HepG2 (cell line): ENCODE measurements around the gene PARP3. TPM values are rescaled to one million over a fixed set of nuclear protein-coding genes. Genes with fewer than 3 reads are reported as not detected.

Experiments
- ATAC-seq: fragments of 200-7000 bp; cut with Tn5 transposase; 3 replicates; pipeline ENCODE4 v1.9.1; 2020; ENCODE audit warnings: mild to moderate bottlenecking, moderate library complexity
- BruUV-seq: library from RNA; stranded (reverse); fragments of 400-500 nt; replicated peaks from 2 replicates; lab custom pipeline; 2021; lab: Mats Ljungman, UMichigan
- CTCF ChIA-PET: fragments of 300-600 bp; formaldehyde crosslinking; extraction: SDS; loops from one replicate; lab custom pipeline; 2021; ENCODE audit warnings: low total read pairs, inconsistent platforms, low intra/inter-chr PET ratio; lab: Yijun Ruan, JAX
- POLR2A ChIA-PET: fragments of 350-600 bp; sonication (Branson Sonifier 250); formaldehyde crosslinking; loops from one replicate; lab custom pipeline; 2020; ENCODE audit warnings: antibody characterized with exemption, inconsistent platforms; lab: Yijun Ruan, JAX
- DNase-seq: peaks from one replicate; pipeline ENCODE4 v3.0.0-alpha.2; 2015; ENCODE audit warnings: low spot score
- FAIRE-seq: peaks from 3 replicates; lab custom pipeline; 2011; peaks lifted over from hg19 to GRCh38; lab: Jason Lieb, UNC
- H2AFZ ChIP-seq: one replicate; pipeline ENCODE4 v1.6.1; 2011; ENCODE audit warnings: low read length, inconsistent platforms
- H3K27ac ChIP-seq: fragments of 300-600 bp; 3 replicates; pipeline ENCODE4 v1.8.0; 2011; ENCODE audit warnings: mixed run types, mild to moderate bottlenecking, mixed read lengths, low read length, inconsistent platforms; ENCODE audit not compliant: insufficient read depth; ENCODE audit errors: extremely low read length
- H3K27me3 ChIP-seq, 2 experiments: fragments of 200-600 bp in 1 of 2; 2 replicates in 1 of 2; 3 replicates in 1 of 2; pipeline versions ENCODE4 v1.6.0 to v1.8.0; 2011; ENCODE audit warnings: low read length in 2 of 2, mild to moderate bottlenecking in 2 of 2, moderate library complexity in 2 of 2, inconsistent platforms in 1 of 2; ENCODE audit not compliant: insufficient read depth in 2 of 2, control insufficient read depth in 1 of 2
- H3K36me3 ChIP-seq, 2 experiments: fragments of 200-600 bp in 1 of 2; replicated peaks in 1 of 2; 2 replicates in 1 of 2; 3 replicates in 1 of 2; pipeline versions ENCODE4 v1.5.1 to v1.8.0; 2011; ENCODE audit warnings: low read length in 2 of 2, inconsistent platforms in 1 of 2; ENCODE audit not compliant: insufficient read depth in 2 of 2, control insufficient read depth in 1 of 2
- H3K4me1 ChIP-seq: 2 replicates; pipeline ENCODE4 v1.5.1; 2012; ENCODE audit warnings: low read length, inconsistent platforms; ENCODE audit not compliant: insufficient read depth
- H3K4me2 ChIP-seq: 2 replicates; pipeline ENCODE4 v1.6.0; 2011; ENCODE audit warnings: low read depth, low read length, inconsistent platforms
- H3K4me3 ChIP-seq, 3 experiments: fragments of 200-600 bp in 1 of 3; sonication (generic), shearing (Covaris generic) in 1 of 3; replicated peaks in 1 of 3; 2 replicates each; pipeline ENCODE4 v1.5.1; 2011 to 2016; ENCODE audit warnings: low read length in 3 of 3, inconsistent platforms in 2 of 3, low read depth in 2 of 3, mild to moderate bottlenecking in 2 of 3, control low read depth in 1 of 3, mixed read lengths in 1 of 3; ENCODE audit not compliant: insufficient read depth in 1 of 3
- H3K79me2 ChIP-seq: one replicate; pipeline ENCODE4 v1.6.1; 2011; ENCODE audit warnings: low read length, inconsistent platforms; ENCODE audit not compliant: insufficient read depth
- H3K9ac ChIP-seq: 2 replicates; pipeline ENCODE4 v1.6.0; 2011; ENCODE audit warnings: mild to moderate bottlenecking, low read depth, low read length, inconsistent platforms; ENCODE audit not compliant: insufficient read depth
- H3K9me3 ChIP-seq: 2 replicates; pipeline ENCODE4 v1.5.1; 2012; ENCODE audit warnings: mild to moderate bottlenecking, low read length
- H4K20me1 ChIP-seq: 2 replicates; pipeline ENCODE4 v1.6.0; 2011; ENCODE audit warnings: inconsistent platforms, mild to moderate bottlenecking, low read length, moderate library complexity; ENCODE audit not compliant: insufficient read depth
- AFF4 ChIP-seq: sonication (generic); formaldehyde crosslinking; IDR thresholded peaks from 2 replicates; pipeline ENCODE4 v1.4.0; 2020; ENCODE audit warnings: missing genetic modification reagents
- DZIP1 ChIP-seq: sonication (generic); formaldehyde crosslinking; IDR thresholded peaks from 2 replicates; pipeline ENCODE4 v1.5.0; 2020; ENCODE audit warnings: mild to moderate bottlenecking, missing genetic modification reagents
- HIC2 ChIP-seq: sonication (generic); formaldehyde crosslinking; IDR thresholded peaks from 2 replicates; pipeline ENCODE4 v1.9.0; 2022; ENCODE audit warnings: low read depth, missing genetic modification reagents
- HMG20B ChIP-seq: conservative IDR thresholded peaks from 2 replicates; pipeline ENCODE4 v1.6.1; 2016; ENCODE audit warnings: missing genetic modification reagents, missing compliant biosample characterization
- KDM2A ChIP-seq: sonication (generic); formaldehyde crosslinking; IDR thresholded peaks from 2 replicates; pipeline ENCODE4 v1.4.0; 2020; ENCODE audit warnings: low read depth, missing genetic modification reagents, borderline replicate concordance
- MAZ ChIP-seq, 2 experiments: sonication (generic) in 1 of 2; formaldehyde crosslinking in 1 of 2; IDR thresholded peaks; 2 replicates each; pipeline versions ENCODE4 v1.5.0 to v1.6.1; 2012 to 2020; ENCODE audit warnings: low read depth in 2 of 2, mild to moderate bottlenecking in 2 of 2, borderline replicate concordance in 1 of 2, improper control_type of control experiment in 1 of 2, low read length in 1 of 2, missing genetic modification reagents in 1 of 2, moderate library complexity in 1 of 2
- SUZ12 ChIP-seq: fragments of 150-350 bp; IDR thresholded peaks from 2 replicates; pipeline ENCODE4 v1.6.1; 2014; ENCODE audit warnings: low read depth, low read length
- TBX2 ChIP-seq: sonication (generic); formaldehyde crosslinking; IDR thresholded peaks from 2 replicates; pipeline ENCODE4 v1.5.0; 2020; ENCODE audit warnings: missing genetic modification reagents, mild to moderate bottlenecking, borderline replicate concordance
- U2AF2 ChIP-seq: fragments of 200-400 bp; formaldehyde crosslinking; IDR thresholded peaks from 2 replicates; pipeline ENCODE4 v1.6.1; 2017; ENCODE audit warnings: low read depth, mild to moderate bottlenecking, low read length
- ZNF225 ChIP-seq: sonication (generic); formaldehyde crosslinking; IDR thresholded peaks from 2 replicates; pipeline ENCODE4 v1.4.0; 2020; ENCODE audit warnings: mild to moderate bottlenecking, missing genetic modification reagents
- ZNF230 ChIP-seq: sonication (generic); formaldehyde crosslinking; IDR thresholded peaks from 2 replicates; pipeline ENCODE4 v1.4.0; 2020; ENCODE audit warnings: mild to moderate bottlenecking, missing genetic modification reagents
- ZNF24 ChIP-seq: fragments of 450-650 bp; IDR thresholded peaks from 2 replicates; pipeline ENCODE4 v1.6.1; 2017; ENCODE audit warnings: antibody characterized with exemption, mild to moderate bottlenecking
- ZNF367 ChIP-seq: sonication (generic); formaldehyde crosslinking; IDR thresholded peaks from 2 replicates; pipeline ENCODE4 v1.4.0; 2020; ENCODE audit warnings: missing genetic modification reagents, borderline replicate concordance
- ZNF432 ChIP-seq: sonication (generic); formaldehyde crosslinking; IDR thresholded peaks from 2 replicates; pipeline ENCODE4 v1.5.0; 2020; ENCODE audit warnings: missing genetic modification reagents, mild to moderate bottlenecking, borderline replicate concordance
- ZNF672 ChIP-seq: sonication (generic); formaldehyde crosslinking; IDR thresholded peaks from 2 replicates; pipeline ENCODE4 v1.8.1; 2022; ENCODE audit warnings: missing genetic modification reagents
- WGBS: methylation state at CpG from one replicate; pipeline ENCODE4 v1.1.6; 2017; ENCODE audit warnings: low lambda C conversion rate; 5-methylcytosine and 5-hydroxymethylcytosine counted together
- in situ Hi-C: cut with HindIII; loops from 2 replicates; pipeline ENCODE4 v1.10.0; 2017; ENCODE audit warnings: low pct_unique_long_range_greater_than_20kb; ENCODE audit not compliant: extremely low pct_ligation_motif_present
- intact Hi-C: fragments of 100-400 bp; cut with micrococcal nuclease; formaldehyde crosslinking; loops from one replicate; pipeline ENCODE4 v1.10.0; 2022; ENCODE audit not compliant: unreplicated experiment
- polyA plus RNA-seq, 8 experiments: library from polyadenylated mRNA; depleted of rRNA in 3 of 8; stranded (reverse) in 7 of 8; unstranded in 1 of 8; fragments of >200 nt; fragmentation: Illumina TruSeq in 4 of 8; extraction: Trizol in 4 of 8; gene quantifications; 2 replicates each; pipeline versions ENCODE4 v1.2.1 to v1.2.3, GENCODE V29; 2011 to 2016; ENCODE audit warnings: low read depth in 4 of 8, missing spikeins in 1 of 8, mixed read lengths in 1 of 8; ENCODE audit not compliant: insufficient read depth in 1 of 8
- total RNA-seq, 5 experiments: library from RNA; depleted of rRNA; stranded (reverse); fragments of >200 nt; fragmentation: Illumina TruSeq; extraction: Trizol; gene quantifications; 2 replicates each; pipeline ENCODE4 v1.2.3, GENCODE V29; 2016; ENCODE audit warnings: low read depth in 1 of 5
- TF ChIP-seq, protein P1 (sequence below): sonication (generic); formaldehyde crosslinking; IDR thresholded peaks from 2 replicates; pipeline ENCODE4 v1.4.0; 2020; ENCODE audit warnings: missing genetic modification reagents; ENCODE audit errors: not compliant biosample characterization

Gene PARP3
- total and polyA plus RNA-seq, 2 of the 13 experiments (the other 11 are each of a cell fraction or from before 2014, with no cell fraction given) = 11.2 to 21.5 TPM

- Histone ChIP-seq H3K79me2 (no peaks in the 10 kb centered on the region), H2AFZ (no peak overlapping the region), H3K9ac (no peak overlapping the region), H3K4me3 (no peak overlapping the region), H3K27me3 (0 out of 5 replicates have a peak, but pooled peaks cover 0 to 2% of the 10 kb centered on the region in 2 experiments), H3K4me1 (no peaks in the 10 kb centered on the region), H3K27ac (no peak overlapping the region), H3K4me2 (no peak overlapping the region), H3K36me3 (no peaks in the 10 kb centered on the region), H3K9me3 (peaks cover 5% of the 10 kb centered on the region; the same call in 1 of the 2 replicates), H4K20me1 (no peaks in the 10 kb centered on the region)
- WGBS = 43% methylated on average over 4 of the region's 4 CpGs
- FAIRE-seq (no peak), ATAC-seq (no peak), DNase-seq (no peak)
- ChIA-PET POLR2A (no interaction called here), CTCF (no interaction called here)
- in situ Hi-C loops = no loop called here
- intact Hi-C loops = no loop called here
- no TSS peak for BruUV-seq
- TF ChIP-seq SUZ12 (no peak), ZNF24 (no peak), AFF4 (CRISPR knock-in tag) (no peak), U2AF2 (no peak), HMG20B (CRISPR knock-in tag) (no peak), MAZ (IDR thresholded peaks at IDR 0.05; ENCODE audit: borderline replicate concordance, low read depth, low read length) (no peak), MAZ (CRISPR knock-in tag; IDR thresholded peaks at IDR 0.05; ENCODE audit: low read depth) (no peak), DZIP1 (no peak), ZNF367 (CRISPR knock-in tag) (no peak), ZNF432 (CRISPR knock-in tag) (no peak), KDM2A (CRISPR knock-in tag) (no peak), HIC2 (no peak), ZNF225 (CRISPR knock-in tag) (no peak), ZNF672 (CRISPR knock-in tag) (no peak), ZNF230 (CRISPR knock-in tag) (no peak), TBX2 (CRISPR knock-in tag) (no peak)
- TF ChIP-seq, protein P1, sequence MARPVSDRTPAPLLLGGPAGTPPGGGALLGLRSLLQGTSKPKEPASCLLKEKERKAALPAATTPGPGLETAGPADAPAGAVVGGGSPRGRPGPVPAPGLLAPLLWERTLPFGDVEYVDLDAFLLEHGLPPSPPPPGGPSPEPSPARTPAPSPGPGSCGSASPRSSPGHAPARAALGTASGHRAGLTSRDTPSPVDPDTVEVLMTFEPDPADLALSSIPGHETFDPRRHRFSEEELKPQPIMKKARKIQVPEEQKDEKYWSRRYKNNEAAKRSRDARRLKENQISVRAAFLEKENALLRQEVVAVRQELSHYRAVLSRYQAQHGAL = no peak
Observed at GRCh38 chr3:51908026-51908425, 34.1 kb upstream of the PARP3 start.
